ENCODE measurements around the gene CPVL.

CPVL gene

DNA sequence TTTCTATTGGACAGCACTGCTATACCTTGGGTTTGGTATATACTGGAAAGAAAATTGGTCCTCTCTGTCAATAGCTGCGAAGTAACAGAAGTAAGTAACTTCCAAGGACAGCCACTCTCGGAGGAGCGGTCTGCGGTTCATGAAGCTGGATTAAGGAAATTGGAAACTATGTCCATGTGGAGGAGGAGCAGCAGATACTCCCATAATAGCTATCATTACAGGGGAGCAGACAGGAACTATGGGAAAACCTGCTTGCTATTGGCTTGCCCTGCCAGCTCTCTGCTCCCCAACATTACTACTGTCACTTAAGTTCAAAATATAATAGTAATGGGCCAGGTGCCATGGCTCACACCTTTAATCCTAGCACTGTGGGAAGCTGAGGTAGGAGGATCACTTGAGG is 104.3 kb downstream of the CPVL start:
- no peak for DNase-seq

DNA sequence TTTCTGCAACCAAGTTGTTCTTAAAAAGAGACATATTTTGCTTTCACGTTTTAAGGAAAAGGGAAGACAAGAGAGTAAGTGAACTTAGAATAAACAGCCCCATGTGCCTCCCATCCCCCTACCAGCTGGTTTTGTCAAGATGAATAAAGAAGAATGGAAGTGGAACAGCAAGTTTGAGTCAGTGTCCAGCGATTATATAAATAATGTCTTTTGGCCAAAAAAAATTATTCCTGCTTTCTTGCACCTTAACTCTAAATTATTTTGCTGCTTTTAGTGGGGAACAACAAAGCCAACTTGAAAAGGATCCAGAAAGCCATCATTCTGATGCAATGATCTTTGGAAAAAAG is 105.8 kb downstream of the CPVL start:
- DNase-seq, result peak; percentile 24

DNA sequence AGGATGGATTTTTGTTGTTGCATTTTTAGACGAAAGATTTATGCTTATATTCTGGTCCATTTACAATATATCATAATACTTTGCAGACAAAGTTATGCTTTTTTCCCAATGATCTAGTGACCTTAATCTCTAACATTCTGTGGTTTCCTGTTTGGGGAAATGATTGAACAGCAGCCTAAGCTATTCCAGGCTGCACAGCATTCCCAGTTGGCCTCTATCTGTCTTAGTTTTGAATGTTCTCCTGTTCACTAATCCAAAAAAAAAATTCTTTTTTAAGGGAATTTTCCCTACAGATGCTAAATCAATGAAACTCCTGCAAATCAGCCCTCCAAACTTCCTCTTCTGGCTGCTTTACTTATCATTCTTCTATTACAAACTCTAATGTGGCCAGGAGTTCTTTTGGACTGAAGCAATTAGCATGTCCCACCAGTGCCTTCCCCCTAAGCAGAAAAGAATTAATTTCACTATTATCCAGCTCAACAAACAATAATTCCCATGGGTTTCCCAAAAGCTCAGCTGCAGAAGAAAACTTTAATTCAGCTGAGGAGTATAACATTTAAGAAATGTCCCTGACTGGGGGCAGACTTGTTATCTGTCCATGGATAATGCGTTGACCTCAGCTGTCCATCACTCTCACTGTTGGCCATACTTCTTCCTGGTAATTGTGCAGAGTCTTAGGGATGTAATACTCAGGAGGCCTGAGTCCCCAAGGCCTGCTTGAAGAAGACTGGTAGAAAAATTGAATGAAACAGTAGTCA is 106.3 kb downstream of the CPVL start:
- peak; percentile 50 for DNase-seq

DNA sequence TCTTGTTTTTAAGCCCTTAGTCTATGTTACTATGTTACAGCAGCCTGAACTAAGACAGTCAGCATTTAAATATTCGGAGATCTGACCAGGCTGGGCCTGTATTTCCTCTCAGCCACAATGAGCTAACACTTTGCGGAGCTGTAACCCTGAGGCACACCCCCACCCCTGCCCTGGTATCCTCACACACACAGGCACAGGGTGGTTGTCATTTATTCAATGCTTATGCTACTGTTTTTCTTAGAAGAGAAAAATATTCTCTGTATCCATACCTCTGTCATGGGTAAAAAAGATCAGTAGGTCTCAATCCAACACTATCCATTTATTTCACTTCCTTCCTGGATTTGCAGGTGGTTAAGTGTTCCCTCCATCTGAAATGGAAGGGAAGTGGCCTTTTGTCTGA is 107.9 kb downstream of the CPVL start:
- DNase-seq, result no peak

DNA sequence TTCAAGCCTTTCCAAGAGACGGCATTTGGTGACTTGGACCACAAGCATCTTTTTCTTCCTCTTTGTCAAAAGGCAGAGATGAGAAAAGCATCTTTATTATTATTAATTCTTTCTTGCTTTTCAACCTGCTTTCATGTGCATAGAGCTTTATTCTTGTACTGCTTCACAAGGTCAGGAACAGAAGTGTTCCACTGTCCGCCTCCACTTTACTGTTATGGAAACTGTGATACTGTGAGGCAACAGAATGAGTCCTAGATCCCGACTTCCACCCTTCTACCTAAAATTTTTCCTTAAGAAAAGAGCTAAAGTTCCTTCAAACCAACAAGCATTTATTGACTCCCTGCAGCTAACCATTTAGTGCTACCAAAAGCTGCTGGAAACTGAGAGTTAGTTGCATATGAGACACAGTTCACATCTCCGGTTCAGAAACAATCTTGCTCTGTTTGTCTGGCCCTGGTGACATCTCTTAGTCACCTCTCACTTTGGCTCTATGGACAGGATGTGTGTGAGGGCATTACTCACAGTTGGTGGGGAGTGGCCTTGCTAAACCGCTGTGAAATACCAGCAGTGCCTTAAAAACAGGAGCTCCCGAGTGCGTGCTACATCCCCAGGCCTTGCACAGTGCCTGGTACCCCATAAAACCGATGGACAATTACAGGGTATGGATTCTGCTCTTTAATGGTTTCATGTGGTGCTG is 111.1 kb downstream of the CPVL start:
- no peak for DNase-seq

DNA sequence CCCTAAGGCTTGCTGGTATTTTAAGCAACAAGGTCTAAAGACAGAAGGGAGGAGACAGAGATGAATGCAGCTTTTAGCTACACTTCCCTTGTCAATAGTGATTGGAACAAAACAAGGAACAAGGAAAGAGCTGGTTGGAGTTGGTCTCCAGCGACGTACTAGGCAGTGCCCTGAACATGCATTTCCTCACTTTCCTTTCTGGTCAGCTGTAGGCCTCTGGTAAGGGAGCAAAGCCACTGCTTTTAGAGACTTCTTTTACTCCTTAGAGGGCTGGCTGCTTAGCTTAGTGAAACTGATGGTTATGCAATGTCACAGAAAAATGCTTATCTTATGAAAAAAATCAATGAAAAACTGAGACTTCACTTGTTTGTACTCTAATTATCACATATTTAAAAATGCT is 112.8 kb downstream of the CPVL start:
- no peak for DNase-seq

DNA sequence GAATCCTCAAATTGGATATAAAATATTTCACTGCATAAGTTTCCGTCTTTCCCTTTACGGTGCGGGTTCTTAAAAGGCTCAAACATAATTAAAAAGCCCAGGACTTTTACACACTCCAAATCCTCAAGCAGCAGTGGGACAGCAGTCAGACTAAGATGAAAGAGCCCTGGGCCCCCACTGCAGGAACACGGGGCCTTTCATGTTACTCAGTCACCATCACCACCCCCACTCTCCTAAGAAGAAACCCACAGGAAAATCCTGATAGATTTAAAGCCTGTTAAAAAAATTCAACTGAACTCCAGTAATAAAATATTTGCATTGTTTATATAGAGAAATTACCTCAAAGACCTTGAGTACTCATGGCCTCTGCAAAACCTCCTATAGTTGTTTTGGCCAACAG is 114.2 kb downstream of the CPVL start:
- no peak for DNase-seq

DNA sequence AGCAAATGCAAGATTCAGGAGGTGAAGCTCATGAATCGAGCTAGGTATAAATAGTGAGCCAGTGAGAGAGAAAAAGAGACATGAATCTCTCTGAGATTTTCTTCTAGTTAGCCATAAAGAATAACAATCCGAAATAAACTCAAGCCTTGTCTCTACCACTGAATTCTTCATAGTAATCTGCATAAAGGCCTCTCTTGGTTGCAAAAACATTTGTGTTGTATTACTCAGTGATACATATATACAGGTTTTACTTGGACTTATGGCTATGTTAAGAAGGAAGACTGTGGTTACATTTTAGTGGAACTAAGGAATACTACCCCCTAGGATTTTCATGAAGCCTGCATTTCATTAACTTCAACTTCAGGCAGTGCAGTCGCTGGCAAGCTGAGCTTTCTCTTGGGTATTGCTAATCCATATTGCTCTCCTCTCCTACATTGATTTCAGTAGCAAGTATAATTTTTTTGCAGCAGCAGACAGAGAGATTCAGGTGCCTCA is 115.5 kb downstream of the CPVL start:
- no peak for DNase-seq

DNA sequence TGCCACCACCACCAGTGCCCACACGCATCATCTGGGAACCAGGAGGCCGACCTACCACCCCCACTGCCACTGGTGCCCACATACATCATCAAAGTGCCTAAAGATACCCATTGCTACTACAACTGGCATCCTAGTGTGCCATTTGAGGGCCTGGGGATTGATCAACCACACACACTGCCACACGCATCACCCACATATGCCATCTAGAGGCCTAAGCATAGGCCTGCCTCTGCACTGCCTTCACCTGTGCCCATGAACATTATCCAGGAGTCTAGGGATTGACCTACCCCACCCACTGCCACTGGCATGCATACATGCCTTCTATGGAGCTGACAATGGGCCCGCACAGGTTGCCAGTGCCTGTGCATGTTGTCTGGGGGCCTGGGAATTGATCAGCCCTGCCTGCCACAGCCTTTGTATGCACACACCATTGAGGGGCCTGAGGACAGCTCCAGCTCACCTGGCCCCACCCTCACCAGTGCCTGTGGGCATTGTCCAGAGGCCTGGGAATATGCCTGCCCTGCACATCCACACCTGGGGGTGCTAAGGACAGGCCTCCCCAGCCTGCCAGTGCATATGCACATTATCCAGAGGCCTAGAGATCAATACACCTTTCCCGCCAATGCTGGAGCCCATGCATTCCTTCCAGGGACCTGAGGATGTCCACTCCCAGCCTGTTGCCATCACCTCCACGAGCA is 123.9 kb downstream of the CPVL start:
- no peak for DNase-seq

DNA sequence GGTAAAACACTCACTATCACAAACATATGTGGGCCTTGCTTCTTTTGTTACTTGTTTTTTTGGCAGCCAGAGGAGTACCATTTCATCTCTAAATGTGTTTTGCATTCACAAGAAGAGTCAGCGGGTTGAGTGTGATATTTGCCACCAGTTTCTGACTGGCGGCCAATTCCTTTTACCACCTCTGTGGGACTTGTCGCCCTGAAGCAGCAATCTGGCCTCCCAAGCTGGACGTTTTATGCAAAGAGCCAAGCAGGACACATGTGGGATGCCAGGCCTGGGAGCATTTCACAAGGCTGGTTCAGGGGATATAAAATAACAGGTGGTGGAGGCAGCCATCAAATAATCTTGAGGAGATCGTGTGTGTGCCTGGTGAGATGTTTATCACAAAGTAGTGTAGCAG is 126.4 kb downstream of the CPVL start:
- DNase-seq, result no peak

DNA sequence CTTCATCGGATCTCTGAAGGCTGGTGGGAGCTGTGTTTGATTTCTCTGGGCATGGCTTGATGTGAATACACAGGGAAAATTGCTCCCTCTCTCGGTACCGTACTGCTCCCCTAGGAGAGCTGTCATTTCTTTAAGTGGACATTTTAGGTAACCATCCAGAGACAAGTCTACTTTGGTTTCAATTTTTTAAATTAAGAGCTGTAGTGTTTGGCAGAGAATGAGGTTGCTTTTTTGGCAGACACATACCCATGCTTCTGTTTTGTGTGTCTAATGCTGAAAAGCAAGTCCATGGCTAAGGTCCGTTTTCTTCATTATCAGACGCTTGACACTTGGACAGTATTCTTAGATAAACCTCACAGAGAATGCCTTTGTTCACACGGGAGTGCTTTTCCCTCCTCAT is 127.0 kb downstream of the CPVL start:
- no peak for DNase-seq

DNA sequence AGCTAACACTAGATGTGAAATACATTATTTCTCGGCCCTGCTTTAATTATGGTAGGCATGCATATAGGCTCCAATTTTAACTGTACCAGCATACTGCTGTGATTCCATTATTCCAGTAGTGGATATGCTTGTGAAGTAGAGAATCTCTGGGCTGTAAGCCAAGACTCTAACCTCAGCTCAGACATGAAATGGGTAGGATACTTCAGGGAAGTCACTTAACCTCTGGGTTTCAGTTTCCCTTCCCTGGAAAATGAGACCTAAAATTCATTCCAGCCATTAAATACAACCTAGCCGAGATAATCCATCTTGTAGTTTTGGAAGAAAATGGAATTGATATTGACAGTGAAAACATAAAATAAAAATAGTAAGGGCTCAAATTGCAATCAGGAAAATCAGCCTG is 128.6 kb downstream of the CPVL start:
- no peak for DNase-seq

DNA sequence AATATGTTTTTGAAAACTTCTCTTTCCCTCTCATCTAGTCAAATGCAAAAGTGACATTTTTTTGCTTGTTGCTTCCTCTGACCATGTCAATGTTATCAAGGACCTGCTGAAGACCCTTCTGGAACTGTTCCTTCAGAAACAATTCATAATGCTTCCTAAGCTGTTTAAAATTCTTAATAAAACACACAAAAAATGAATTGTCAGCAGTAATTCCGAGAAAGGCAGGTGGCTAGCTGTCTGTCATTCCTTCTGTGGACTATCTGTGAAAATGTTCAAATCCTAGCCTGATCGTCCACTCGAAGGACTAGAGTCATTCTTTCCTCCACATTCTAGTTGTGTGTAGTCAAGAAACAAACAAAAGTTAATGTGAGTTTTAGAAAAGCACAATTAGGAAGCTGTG is 131.6 kb downstream of the CPVL start:
- DNase-seq, result no peak

DNA sequence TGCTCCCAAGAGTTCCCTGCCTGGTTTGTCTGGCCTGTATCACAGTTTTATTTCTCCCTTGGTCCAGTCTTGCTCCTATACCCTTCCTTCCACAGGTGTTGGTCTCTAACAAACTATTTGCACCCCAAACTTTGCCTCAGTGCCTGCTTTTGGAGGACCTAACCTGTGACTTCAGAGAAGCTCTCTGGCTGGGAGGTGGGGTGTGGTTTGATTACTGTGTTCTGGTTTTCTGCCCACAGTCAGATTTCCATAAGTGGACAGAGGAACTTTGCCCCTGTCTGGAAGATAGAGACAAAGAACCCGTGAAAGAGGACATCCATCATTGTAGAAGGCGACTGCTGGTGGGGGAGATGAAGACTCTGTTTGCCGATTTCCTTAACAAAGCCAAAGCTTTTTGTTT is 132.4 kb downstream of the CPVL start:
- DNase-seq, result no peak

DNA sequence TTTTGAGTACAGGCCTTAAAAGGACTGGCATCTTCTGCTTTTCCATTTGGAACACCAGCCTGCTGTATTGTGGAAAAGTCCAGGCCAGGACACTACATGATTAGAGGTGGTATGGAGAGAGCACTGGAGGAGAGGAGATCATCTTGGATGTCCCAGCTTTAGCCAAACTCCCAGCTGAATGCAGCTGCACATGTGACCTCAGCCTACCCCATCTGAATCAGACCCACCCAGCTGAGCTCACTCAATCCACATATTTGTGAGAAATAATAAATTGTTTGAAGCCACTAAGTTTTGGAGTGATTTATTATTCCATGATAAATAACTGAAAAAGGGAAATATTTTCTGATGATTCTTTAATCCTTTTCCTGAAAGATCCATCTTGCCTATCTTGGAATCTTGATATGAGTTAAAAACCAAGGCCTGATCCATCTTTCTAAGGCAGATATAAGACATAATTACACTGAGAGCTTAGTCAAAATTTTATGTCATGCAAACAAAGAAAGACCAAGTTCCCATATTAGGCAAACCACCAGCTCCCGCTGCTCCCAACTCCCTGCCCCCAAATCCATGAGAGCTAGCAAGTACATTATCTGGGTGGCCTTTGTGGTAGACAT is 133.1 kb downstream of the CPVL start:
- DNase-seq, result no peak

DNA sequence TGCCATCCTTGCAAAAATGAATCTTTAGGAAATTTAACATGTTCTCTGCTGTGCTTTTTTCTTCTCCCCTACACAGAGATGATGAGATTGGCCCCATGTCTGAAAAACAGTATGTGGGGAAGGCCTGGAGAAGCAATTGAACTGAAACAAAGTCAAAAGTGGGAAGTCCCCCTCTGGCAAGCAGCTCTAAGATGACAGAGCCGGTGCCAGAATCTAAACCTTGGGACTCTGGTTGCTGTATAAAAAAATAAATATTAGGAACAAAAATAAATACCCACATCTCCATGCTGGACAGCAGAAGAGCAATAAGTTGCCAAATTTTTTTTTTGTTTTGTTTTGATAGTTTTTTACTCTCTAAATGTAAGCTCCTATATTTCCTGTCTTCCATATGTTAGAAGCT is 136.4 kb downstream of the CPVL start:
- no peak for DNase-seq

DNA sequence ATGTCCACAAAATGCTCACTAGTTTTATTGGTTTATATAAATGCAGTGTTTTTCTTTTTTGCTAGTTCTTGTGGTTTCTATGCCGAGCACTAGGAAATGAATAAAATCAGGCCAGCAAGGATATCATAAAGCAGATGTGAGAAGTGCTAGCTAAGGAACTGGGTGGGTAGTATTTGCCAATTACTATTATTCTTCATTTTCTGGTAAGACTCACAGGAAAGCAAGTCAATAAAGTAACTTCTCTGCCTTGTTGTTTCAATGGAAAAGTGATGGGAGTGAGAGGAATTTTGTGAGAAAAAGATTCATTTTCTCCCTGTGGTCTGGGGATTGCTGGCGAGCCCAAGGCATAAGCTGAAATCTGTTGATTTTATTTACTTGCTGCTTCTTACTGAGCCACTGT is 137.7 kb downstream of the CPVL start:
- no peak for DNase-seq

DNA sequence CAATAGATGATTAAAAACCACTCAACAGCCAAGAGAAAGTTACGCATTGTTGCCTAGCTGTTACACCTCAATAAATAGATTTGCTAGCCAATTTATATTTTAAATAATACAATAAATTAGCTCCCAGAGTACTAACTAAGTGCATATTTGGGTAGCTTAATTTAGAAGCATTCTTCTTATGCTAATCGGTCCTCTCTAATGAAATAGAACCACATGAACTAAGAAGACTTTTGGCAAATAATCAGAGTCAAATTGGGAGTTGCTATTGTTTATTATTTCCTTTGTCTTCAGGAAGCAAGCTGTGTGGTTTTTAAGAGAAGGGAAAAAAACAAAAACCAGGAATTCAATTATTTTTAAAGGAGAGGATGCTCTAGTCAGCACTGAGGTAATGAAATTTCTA is 139.2 kb downstream of the CPVL start:
- DNase-seq, result no peak

DNA sequence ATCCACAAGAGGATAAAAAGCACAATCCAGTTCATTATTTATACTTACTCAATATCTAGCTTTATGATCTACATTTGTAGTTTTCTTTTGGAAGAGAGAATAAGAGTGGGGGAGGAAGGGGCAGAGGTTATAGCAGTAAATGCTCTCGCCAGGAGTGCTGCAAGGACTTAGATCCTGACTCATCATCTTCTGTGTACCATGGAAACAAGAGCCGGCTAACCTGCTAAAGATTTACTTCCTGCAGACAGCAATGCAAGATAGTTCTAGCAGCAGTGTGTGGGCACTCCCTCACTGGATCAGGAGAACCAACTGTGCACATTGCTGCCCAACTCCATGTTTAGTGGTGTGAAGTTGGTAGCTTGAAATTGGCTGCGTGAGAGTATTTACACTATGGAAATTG is 140.5 kb downstream of the CPVL start:
- no peak for DNase-seq

DNA sequence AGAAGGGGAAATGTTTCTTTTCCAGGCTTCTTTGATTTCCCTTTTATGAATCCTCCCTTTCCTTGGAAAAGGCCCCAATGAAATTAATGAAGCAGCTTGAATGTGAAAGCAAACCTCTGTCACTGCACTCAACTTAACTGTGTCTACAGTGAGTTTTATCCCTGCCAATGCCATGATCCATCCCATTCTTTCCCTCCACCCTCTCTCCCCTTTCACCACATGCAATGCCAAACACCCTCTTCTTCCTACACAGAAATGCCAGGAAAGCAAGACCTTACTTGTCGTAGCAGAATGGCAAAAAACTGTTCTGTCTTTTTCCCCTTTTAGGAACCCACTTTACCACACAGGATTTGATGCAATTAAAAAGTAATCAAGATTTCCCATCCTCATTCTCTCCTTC is 140.9 kb downstream of the CPVL start:
- DNase-seq, result no peak

DNA sequence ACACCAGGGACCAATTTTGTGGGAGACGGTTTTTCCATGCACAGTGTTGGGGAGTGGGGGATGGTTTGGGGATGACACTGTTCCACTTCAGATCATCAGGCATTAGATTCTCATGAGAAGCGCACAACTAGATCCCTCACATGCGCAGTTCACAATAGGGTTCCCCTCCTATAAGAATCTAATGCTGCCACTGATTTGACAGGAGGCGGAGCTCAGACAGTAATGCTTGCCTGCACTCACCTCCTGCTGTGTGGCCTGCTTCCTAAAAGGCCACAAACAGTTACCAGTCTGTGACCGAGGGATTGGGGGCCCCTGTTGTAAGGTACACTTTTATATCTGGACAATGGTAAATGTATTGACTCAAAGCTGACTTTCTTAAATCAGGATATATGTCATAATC is 142.6 kb downstream of the CPVL start:
- DNase-seq, result no peak

DNA sequence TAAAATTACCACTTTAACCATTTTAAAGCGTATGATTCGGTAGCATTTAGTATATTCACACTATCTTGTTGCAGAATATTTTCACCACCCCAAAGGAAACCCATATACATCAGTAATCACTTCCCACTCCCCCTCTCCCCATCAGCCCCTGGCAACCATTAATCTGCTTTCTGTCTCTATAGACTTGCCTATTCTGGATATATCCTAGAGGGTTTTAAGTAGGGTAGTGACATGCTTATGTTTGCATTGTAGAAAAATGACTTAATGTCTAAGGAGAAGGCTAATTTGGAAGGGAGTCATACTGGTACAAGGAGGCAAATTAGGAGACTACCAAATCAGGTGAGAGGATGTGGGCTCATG is 145.6 kb downstream of the CPVL start:
- no peak for DNase-seq

DNA sequence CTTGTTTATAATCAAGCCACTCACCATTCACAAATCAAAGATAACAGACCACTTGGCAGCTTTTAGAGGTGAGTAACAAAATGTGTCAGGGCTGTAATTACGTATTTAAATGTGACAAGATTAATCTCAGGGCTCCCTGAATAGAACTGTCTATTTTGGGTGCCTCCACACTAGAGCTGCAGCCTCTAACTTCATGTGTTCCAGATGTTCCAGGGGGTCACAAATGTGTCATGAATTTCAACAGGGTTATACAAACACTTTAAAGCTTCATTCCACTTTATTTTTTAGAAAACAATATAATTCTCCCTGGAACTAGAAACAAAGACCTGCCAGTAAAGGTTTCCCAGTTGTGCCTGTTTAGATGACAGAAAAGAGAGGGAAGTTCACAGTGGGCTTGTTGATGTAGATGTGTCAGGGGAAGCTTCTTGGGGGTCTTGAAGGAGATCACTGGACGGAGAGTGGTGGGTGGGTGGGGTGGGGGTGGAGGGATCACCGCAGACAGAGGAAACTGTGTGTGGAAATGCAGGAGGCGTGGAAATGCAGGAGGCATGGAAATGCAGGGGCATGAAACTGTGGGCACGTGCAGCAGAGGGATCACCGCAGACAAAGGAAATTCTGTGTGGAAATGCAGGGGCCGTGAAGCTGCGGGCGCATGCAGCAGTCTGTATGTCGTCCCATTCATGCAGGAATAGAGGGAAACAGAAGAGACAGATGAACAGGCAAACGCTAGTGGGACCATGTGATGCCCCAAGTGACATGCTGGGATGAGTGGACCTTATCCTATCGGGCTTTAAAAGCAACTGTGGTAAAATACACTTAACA is 146.2 kb downstream of the CPVL start:
- peak; percentile 50 for DNase-seq
